A549 (cell line): Measurements from ENCODE around the gene RASGRF1. TPM values are rescaled to one million over a fixed set of nuclear protein-coding genes. Genes with fewer than 3 reads are reported as not detected.

Source experiments
- ATAC-seq, 2 experiments: fragments of 200-7000 bp in 1 of 2; fragments of >200 bp in 1 of 2; cut with Nextera tagmentation in 1 of 2; cut with Tn5 transposase in 1 of 2; 3 replicates each; pipeline versions ENCODE4 v1.8.0 to v1.9.1; 2018 to 2020; ENCODE audit warnings: mild to moderate bottlenecking in 1 of 2, moderate library complexity in 1 of 2
- CTCF ChIA-PET: fragments of 300-600 bp; sonication (Branson Sonifier 250); formaldehyde crosslinking; extraction: SDS; loops from one replicate; lab custom pipeline; 2021; ENCODE audit warnings: antibody characterized with exemption, inconsistent platforms; lab: Yijun Ruan, JAX
- POLR2A ChIA-PET: fragments of 350-600 bp; formaldehyde crosslinking; extraction: SDS; loops from one replicate; lab custom pipeline; 2021; ENCODE audit warnings: antibody characterized with exemption, inconsistent platforms; lab: Yijun Ruan, JAX
- DNase-seq, 2 experiments: peaks; one replicate each; pipeline versions ENCODE4 v3.0.0 to v3.0.0-alpha.2; 2011 to 2016; ENCODE audit warnings: low read depth in 1 of 2, low spot score in 1 of 2
- FAIRE-seq: peaks from 2 replicates; lab custom pipeline; 2011; peaks lifted over from hg19 to GRCh38; lab: Jason Lieb, UNC
- H3K27ac ChIP-seq, 2 experiments: fragments of >200 bp; sonication (Bioruptor Twin); formaldehyde crosslinking; 3 replicates each; pipeline ENCODE4 v1.5.1; 2016 to 2017
- H3K4me1 ChIP-seq: fragments of >200 bp; sonication (Bioruptor Twin); formaldehyde crosslinking; 3 replicates; pipeline ENCODE4 v1.6.1; 2016
- H3K4me2 ChIP-seq: fragments of >200 bp; sonication (Bioruptor Twin); formaldehyde crosslinking; 3 replicates; pipeline ENCODE4 v1.6.1; 2016
- H3K4me3 ChIP-seq: fragments of >200 bp; sonication (Bioruptor Twin); formaldehyde crosslinking; 3 replicates; pipeline ENCODE4 v1.5.1; 2016
- H3K9me3 ChIP-seq: fragments of >200 bp; sonication (Bioruptor Twin); formaldehyde crosslinking; 3 replicates; pipeline ENCODE4 v1.6.1; 2016
- CBX2 ChIP-seq: fragments of 200-600 bp; sonication (generic); IDR thresholded peaks from 2 replicates; pipeline ENCODE4 v1.6.1; 2016; ENCODE audit warnings: low read depth, mild to moderate bottlenecking, borderline replicate concordance
- CHD2 ChIP-seq: fragments of 150-350 bp; IDR thresholded peaks from 2 replicates; pipeline ENCODE4 v1.6.1; 2014; ENCODE audit warnings: low read length; ENCODE audit not compliant: partially characterized antibody
- EHF ChIP-seq: fragments of 250-450 bp; sonication (Bioruptor Pico); IDR thresholded peaks from 2 replicates; pipeline ENCODE4 v1.5.0; 2020; ENCODE audit warnings: mild to moderate bottlenecking
- EHMT2 ChIP-seq: fragments of 200-600 bp; sonication (generic); IDR thresholded peaks from 2 replicates; pipeline ENCODE4 v1.6.1; 2016; ENCODE audit warnings: antibody characterized with exemption, low read depth, mild to moderate bottlenecking, moderate library complexity
- ESRRA ChIP-seq: fragments of 150-350 bp; IDR thresholded peaks from 2 replicates; pipeline ENCODE4 v1.6.1; 2014; ENCODE audit warnings: mild to moderate bottlenecking, low read length, borderline replicate concordance
- FOSL2 ChIP-seq, 2 experiments: fragments of 450-650 bp in 1 of 2; fragments of >200 bp in 1 of 2; sonication (Bioruptor Twin) in 1 of 2; formaldehyde crosslinking; IDR thresholded peaks; 2 replicates each; pipeline versions ENCODE4 v1.5.0 to v1.6.1; 2016 to 2020; ENCODE audit warnings: mild to moderate bottlenecking in 1 of 2, moderate library complexity in 1 of 2
- FOXS1 ChIP-seq: fragments of 250-450 bp; sonication (Bioruptor Pico); IDR thresholded peaks from 2 replicates; pipeline ENCODE4 v1.5.0; 2020; ENCODE audit warnings: mild to moderate bottlenecking, moderate library complexity
- GATA3 ChIP-seq: IDR thresholded peaks from 2 replicates; pipeline ENCODE4 v1.6.1; 2012; ENCODE audit warnings: borderline replicate concordance
- HEYL ChIP-seq: fragments of 250-450 bp; sonication (Bioruptor Pico); IDR thresholded peaks from 2 replicates; pipeline ENCODE4 v1.8.0; 2021; ENCODE audit warnings: mild to moderate bottlenecking, moderate library complexity
- HOXA7 ChIP-seq: fragments of 250-450 bp; sonication (Bioruptor Pico); IDR thresholded peaks from 2 replicates; pipeline ENCODE4 v1.5.0; 2020; ENCODE audit warnings: mild to moderate bottlenecking, moderate library complexity
- HOXB5 ChIP-seq: fragments of 250-450 bp; sonication (Bioruptor Pico); IDR thresholded peaks from 2 replicates; pipeline ENCODE4 v1.5.0; 2020; ENCODE audit warnings: mild to moderate bottlenecking, moderate library complexity
- JUNB ChIP-seq: fragments of >200 bp; sonication (Bioruptor Twin); formaldehyde crosslinking; IDR thresholded peaks from 2 replicates; pipeline ENCODE4 v1.6.1; 2016
- MAZ ChIP-seq: fragments of 150-350 bp; IDR thresholded peaks from 2 replicates; pipeline ENCODE4 v1.6.1; 2014; ENCODE audit warnings: antibody characterized with exemption, low read depth, low read length, borderline replicate concordance
- NFE2L2 ChIP-seq: fragments of 150-350 bp; conservative IDR thresholded peaks from 2 replicates; pipeline ENCODE4 v1.6.1; 2014; ENCODE audit warnings: low read length
- NPAS2 ChIP-seq: fragments of 250-450 bp; sonication (Bioruptor Pico); IDR thresholded peaks from 2 replicates; pipeline ENCODE4 v1.8.0; 2022; ENCODE audit warnings: mild to moderate bottlenecking, moderate library complexity, borderline replicate concordance
- PHF8 ChIP-seq: fragments of 200-600 bp; sonication (generic); IDR thresholded peaks from 2 replicates; pipeline ENCODE4 v1.6.1; 2016; ENCODE audit warnings: low read depth, mild to moderate bottlenecking, antibody characterized with exemption, moderate library complexity, borderline replicate concordance
- POLR2AphosphoS2 ChIP-seq: conservative IDR thresholded peaks from 2 replicates; pipeline ENCODE4 v1.6.1; 2012; ENCODE audit warnings: low read length, improper control_type of control experiment, inconsistent platforms
- RCOR1 ChIP-seq: fragments of 150-350 bp; IDR thresholded peaks from 2 replicates; pipeline ENCODE4 v1.6.1; 2014; ENCODE audit warnings: antibody characterized with exemption, low read length, low read depth
- RFX5 ChIP-seq: fragments of 450-650 bp; IDR thresholded peaks from 2 replicates; pipeline ENCODE4 v1.7.1; 2014; ENCODE audit warnings: antibody characterized with exemption, mild to moderate bottlenecking, moderate library complexity
- RNF2 ChIP-seq: fragments of 200-600 bp; sonication (generic); IDR thresholded peaks from 2 replicates; pipeline ENCODE4 v1.6.1; 2016; ENCODE audit warnings: low read depth, mild to moderate bottlenecking, antibody characterized with exemption, moderate library complexity, borderline replicate concordance
- TP53 ChIP-seq: fragments of 250-450 bp; sonication (Bioruptor Pico); IDR thresholded peaks from 2 replicates; pipeline ENCODE4 v1.5.0; 2021; ENCODE audit warnings: mild to moderate bottlenecking, moderate library complexity
- ZC3H11A ChIP-seq: fragments of 450-650 bp; IDR thresholded peaks from 2 replicates; pipeline ENCODE4 v1.6.1; 2014; ENCODE audit warnings: antibody characterized with exemption, mild to moderate bottlenecking
- ZNF302 ChIP-seq: fragments of 250-450 bp; sonication (Bioruptor Pico); IDR thresholded peaks from 2 replicates; pipeline ENCODE4 v1.9.0; 2021; ENCODE audit warnings: inconsistent platforms, mild to moderate bottlenecking, moderate library complexity
- ZSCAN20 ChIP-seq: fragments of 250-450 bp; sonication (Bioruptor Pico); IDR thresholded peaks from 2 replicates; pipeline ENCODE4 v1.8.0; 2022; ENCODE audit warnings: mild to moderate bottlenecking, moderate library complexity
- WGBS: methylation state at CpG from one replicate; pipeline ENCODE4 v1.1.6; 2017; ENCODE audit errors: missing lambda C conversion rate; 5-methylcytosine and 5-hydroxymethylcytosine counted together
- polyA plus RNA-seq, 4 experiments: library from polyadenylated mRNA; depleted of rRNA in 3 of 4; stranded (reverse); fragments of >200 nt; fragmentation: RNase III in 1 of 4; extraction: RNeasy Plus Mini Kit Qiagen cat#74134 plus additional on column Dnase treatment in 1 of 4; gene quantifications; 2 replicates in 3 of 4; 3 replicates in 1 of 4; pipeline ENCODE4 v1.2.3, GENCODE V29; 2011 to 2017
- TF ChIP-seq, protein P1 (sequence below): IDR thresholded peaks from 2 replicates; pipeline ENCODE4 v1.6.1; 2012
- TF ChIP-seq, protein P2 (sequence below): fragments of 450-650 bp; IDR thresholded peaks from 2 replicates; pipeline ENCODE4 v1.6.1; 2014; ENCODE audit warnings: antibody characterized with exemption
- TF ChIP-seq, protein P3 (sequence below): IDR thresholded peaks from 2 replicates; pipeline ENCODE4 v1.6.1; 2012
- TF ChIP-seq, protein P4 (sequence below): fragments of 250-450 bp; sonication (Bioruptor Pico); IDR thresholded peaks from 2 replicates; pipeline ENCODE4 v1.5.0; 2020; ENCODE audit warnings: low read depth, mild to moderate bottlenecking, moderate library complexity

Gene RASGRF1
- polyA plus RNA-seq, 2 of the 4 experiments (the other 2 are of a cell fraction), result 0.13 to 0.21 TPM

DNA sequence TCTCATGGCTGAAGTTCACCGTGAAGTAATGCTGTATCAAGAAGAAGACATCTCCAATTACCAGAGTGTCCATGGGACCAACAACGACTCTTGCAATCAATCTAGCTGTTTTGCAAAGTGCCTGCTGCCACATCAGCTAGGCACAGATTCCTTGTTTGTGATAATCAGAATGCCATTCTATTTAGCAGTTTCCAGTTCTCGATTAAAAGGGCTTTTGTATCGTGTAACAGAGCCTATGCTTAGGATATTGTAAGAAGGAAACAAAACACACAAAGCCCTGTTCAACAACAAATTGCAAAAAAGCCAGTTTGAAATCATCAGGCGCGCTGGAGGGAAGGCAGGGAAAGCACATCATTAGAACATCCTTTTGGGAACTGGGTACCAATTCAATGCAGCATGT is 26.1 kb downstream of the RASGRF1 start:
- FAIRE-seq, result no peak
- H3K27ac ChIP-seq, result no peak overlapping the region
- H3K4me2 ChIP-seq, result no peak overlapping the region
- no peak for ATAC-seq
- no peak for TF ChIP-seq TP53 (CRISPR knock-in tag)
- TF ChIP-seq RCOR1, result no peak
- TF ChIP-seq HOXB5 (CRISPR knock-in tag), result no peak
- TF ChIP-seq FOSL2 (IDR thresholded peaks at IDR 0.05), result no peak
- TF ChIP-seq FOSL2 (CRISPR knock-in tag; IDR thresholded peaks at IDR 0.05), result no peak
- no peak for TF ChIP-seq CHD2
- no peak for TF ChIP-seq POLR2AphosphoS2
- no peak for TF ChIP-seq PHF8
- TF ChIP-seq EHF (CRISPR knock-in tag), result no peak
- no peak for TF ChIP-seq ZC3H11A
- no peak for TF ChIP-seq EHMT2
- no peak for TF ChIP-seq JUNB
- TF ChIP-seq, all 56 proteins: peak for 0
- Histone ChIP-seq H3K9me3 (no peaks in the 10 kb centered on the region), H3K4me3 (no peak overlapping the region), H3K4me1 (no peaks in the 10 kb centered on the region)
- CTCF ChIA-PET, result interaction anchor here (1.0 to 2.8 kb wide), 4 partner anchors 11 to 129 kb away, joined by 3 to 11 read pairs (median 4); no protein-coding TSS in a partner anchor
- POLR2A ChIA-PET, result no interaction called here
- WGBS, result 36% methylated on average over 6 of the region's 6 CpGs
- no peak for DNase-seq

DNA sequence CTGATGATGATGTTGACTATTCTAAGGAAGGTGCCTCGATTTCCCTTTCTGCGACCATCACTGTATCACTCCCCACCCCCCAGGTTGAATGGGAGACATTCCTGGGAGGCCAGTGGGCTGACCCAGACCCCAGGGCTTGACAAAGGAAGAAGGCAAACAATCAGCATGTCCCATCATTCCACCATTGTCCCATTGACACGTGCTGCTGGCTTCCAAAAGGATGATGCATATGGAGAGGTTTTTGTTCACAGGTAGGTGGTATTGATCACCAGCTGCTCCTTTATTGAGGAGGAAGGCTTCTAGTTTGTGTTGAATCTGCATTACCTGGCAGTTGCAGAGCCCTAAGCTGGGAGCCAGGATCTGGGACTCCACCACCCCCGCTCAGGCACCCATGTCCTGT is 30.4 kb downstream of the RASGRF1 start:
- POLR2A ChIA-PET, result no interaction called here
- CTCF ChIA-PET, result interaction anchor here (0.9 to 1.1 kb wide), 2 partner anchors 32 to 124 kb away, joined by 3 to 4 read pairs; no protein-coding TSS in a partner anchor

DNA sequence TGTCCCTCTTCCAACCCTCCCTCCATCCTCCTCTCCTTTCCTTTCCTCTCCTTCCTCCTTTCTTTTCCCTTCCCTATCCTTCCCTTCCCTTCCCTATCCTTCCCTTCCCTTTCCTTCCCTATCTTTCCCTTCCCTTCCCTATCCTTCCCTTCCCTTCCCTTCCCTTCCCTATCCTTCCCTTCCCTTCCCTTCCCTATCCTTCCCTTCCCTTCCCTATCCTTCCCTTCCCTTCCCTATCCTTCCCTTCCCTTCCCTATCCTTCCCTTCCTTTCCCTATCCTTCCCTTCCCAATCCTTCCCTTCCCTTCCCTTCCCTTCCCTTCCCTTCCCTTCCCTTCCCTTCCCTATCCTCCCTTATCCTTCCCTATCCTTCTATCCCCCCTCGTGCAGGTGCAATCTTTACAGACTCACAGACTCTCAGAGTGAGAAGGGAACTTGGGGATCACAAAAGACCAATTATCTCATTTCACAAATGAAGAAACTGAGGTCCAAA is 31.5 kb downstream of the RASGRF1 start:
- POLR2A ChIA-PET, result no interaction called here
- ATAC-seq, result no peak
- Histone ChIP-seq H3K27ac (no peak overlapping the region), H3K4me1 (no peaks in the 10 kb centered on the region), H3K9me3 (no peaks in the 10 kb centered on the region), H3K4me3 (no peak overlapping the region), H3K4me2 (no peak overlapping the region)
- CTCF ChIA-PET, result interaction anchor here (1.5 kb wide), 1 partner anchor 10 kb away, joined by 3 read pairs; no protein-coding TSS in a partner anchor
- no peak for FAIRE-seq
- 0% methylated on average over 1 of the region's 1 CpG for WGBS
- TF ChIP-seq GATA3 (no peak), ZNF302 (CRISPR knock-in tag) (no peak), CBX2 (no peak), RNF2 (no peak), FOXS1 (no peak), ZC3H11A (no peak), ESRRA (no peak)
- no peak for DNase-seq

More for the DNA sequence above, 30.4 kb downstream of the RASGRF1 start:
- FAIRE-seq (no peak), ATAC-seq (no peak), DNase-seq (no peak)
- TF ChIP-seq EHF (CRISPR knock-in tag) (no peak), RFX5 (no peak), JUNB (no peak), HOXA7 (no peak)
- H3K9me3 ChIP-seq, result no peaks in the 10 kb centered on the region
- H3K4me1 ChIP-seq, result no peaks in the 10 kb centered on the region
- no peak overlapping the region for H3K27ac ChIP-seq
- H3K4me3 ChIP-seq, result no peak overlapping the region
- H3K4me2 ChIP-seq, result no peak overlapping the region
- WGBS, result 9% methylated on average over 4 of the region's 4 CpGs

DNA sequence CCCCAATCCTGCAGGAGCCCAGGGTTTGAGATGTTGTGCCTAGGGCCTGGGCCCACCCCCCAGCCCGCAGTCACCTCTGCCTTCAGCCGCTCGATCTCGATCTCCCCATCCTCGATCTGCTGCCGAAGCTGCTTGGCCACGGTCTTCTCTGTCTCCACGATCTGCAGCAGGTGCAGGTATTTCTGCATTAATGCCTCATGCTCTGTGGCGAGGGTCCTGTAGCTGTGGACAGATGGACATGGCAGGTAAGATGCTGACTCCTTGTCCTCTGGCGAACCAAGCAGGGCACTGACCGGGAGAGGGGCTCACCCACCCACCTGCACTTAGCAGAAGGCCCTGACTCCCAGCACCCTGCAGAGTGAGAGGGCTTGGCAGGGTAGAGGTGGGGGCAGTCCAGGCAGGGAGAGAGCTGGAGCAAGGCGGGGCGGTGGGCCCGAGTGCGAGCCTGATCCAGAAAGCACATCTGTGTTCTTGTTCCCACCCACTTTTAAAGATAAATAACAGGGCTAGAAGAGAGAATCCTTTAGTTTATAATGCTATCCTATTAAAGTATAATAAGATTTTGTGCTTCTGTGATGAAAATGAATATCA is 32.2 kb downstream of the RASGRF1 start:
- CTCF ChIA-PET, result interaction anchor here (0.8 to 3.2 kb wide), 3 partner anchors 9 to 126 kb away, joined by 3 to 16 read pairs (median 3); no protein-coding TSS in a partner anchor
- H3K27ac ChIP-seq, result no peak overlapping the region
- no peak overlapping the region for H3K4me3 ChIP-seq
- peak in 1 of 2 experiments; percentile 24; a peak in 3 of 6 replicates for ATAC-seq
- WGBS, result 9% methylated on average over 14 of the region's 15 CpGs
- H3K4me2 ChIP-seq, result no peak overlapping the region
- FAIRE-seq, result no peak
- no peak for DNase-seq
- POLR2A ChIA-PET, result no interaction called here
- no peaks in the 10 kb centered on the region for H3K9me3 ChIP-seq
- no peaks in the 10 kb centered on the region for H3K4me1 ChIP-seq
- TF ChIP-seq ZC3H11A (no peak), MAZ (no peak), RFX5 (no peak), HEYL (CRISPR knock-in tag) (no peak), ESRRA (no peak), NFE2L2 (no peak), NPAS2 (CRISPR knock-in tag) (no peak), ZSCAN20 (CRISPR knock-in tag) (no peak)
- TF ChIP-seq, protein P1, sequence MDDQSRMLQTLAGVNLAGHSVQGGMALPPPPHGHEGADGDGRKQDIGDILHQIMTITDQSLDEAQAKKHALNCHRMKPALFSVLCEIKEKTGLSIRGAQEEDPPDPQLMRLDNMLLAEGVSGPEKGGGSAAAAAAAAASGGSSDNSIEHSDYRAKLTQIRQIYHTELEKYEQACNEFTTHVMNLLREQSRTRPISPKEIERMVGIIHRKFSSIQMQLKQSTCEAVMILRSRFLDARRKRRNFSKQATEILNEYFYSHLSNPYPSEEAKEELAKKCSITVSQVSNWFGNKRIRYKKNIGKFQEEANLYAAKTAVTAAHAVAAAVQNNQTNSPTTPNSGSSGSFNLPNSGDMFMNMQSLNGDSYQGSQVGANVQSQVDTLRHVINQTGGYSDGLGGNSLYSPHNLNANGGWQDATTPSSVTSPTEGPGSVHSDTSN, result no peak
- TF ChIP-seq, protein P2, sequence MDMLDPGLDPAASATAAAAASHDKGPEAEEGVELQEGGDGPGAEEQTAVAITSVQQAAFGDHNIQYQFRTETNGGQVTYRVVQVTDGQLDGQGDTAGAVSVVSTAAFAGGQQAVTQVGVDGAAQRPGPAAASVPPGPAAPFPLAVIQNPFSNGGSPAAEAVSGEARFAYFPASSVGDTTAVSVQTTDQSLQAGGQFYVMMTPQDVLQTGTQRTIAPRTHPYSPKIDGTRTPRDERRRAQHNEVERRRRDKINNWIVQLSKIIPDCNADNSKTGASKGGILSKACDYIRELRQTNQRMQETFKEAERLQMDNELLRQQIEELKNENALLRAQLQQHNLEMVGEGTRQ, result no peak
- TF ChIP-seq, protein P3, sequence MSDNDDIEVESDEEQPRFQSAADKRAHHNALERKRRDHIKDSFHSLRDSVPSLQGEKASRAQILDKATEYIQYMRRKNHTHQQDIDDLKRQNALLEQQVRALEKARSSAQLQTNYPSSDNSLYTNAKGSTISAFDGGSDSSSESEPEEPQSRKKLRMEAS, result no peak
- TF ChIP-seq, protein P4, sequence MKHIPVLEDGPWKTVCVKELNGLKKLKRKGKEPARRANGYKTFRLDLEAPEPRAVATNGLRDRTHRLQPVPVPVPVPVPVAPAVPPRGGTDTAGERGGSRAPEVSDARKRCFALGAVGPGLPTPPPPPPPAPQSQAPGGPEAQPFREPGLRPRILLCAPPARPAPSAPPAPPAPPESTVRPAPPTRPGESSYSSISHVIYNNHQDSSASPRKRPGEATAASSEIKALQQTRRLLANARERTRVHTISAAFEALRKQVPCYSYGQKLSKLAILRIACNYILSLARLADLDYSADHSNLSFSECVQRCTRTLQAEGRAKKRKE (CRISPR knock-in tag), result no peak
